GM21528 (cell line): Measurements from ENCODE around the gene CYP27C1.

Source experiments
- ATAC-seq: cut with Tn5 transposase; IDR thresholded peaks from one replicate; pipeline ENCODE4 v1.9.1; 2021; ENCODE audit warnings: mild to moderate bottlenecking, moderate library complexity; ENCODE audit not compliant: unreplicated experiment, low FRiP score

The CYP27C1 gene

GRCh38 chr2:127134833-127135830, 85.0 kb downstream of the CYP27C1 start:
- no peak for ATAC-seq

- no peak for ATAC-seq
These were observed 85.9 kb downstream of the CYP27C1 start for GRCh38 chr2:127134235-127134634.
